SK-N-SH treated with all-trans-retinoic acid at 6 μM for 48 hours (cell line): ENCODE results near the gene DPP10.

Source experiments
- CREB5 ChIP-seq: fragments of 250-450 bp; sonication (Bioruptor Pico); IDR thresholded peaks from 2 replicates; pipeline ENCODE4 v1.5.1; 2020; ENCODE audit warnings: low read depth, mild to moderate bottlenecking, moderate library complexity
- TCF4 ChIP-seq: fragments of 250-450 bp; sonication (Bioruptor Pico); IDR thresholded peaks from 2 replicates; pipeline ENCODE4 v1.8.0; 2021; ENCODE audit warnings: mild to moderate bottlenecking, moderate library complexity, borderline replicate concordance
- TSHZ2 ChIP-seq: fragments of 250-450 bp; sonication (Bioruptor Pico); IDR thresholded peaks from 2 replicates; pipeline ENCODE4 v1.5.0; 2020; ENCODE audit warnings: mild to moderate bottlenecking, moderate library complexity
- ZFP3 ChIP-seq: fragments of 250-450 bp; sonication (Bioruptor Pico); IDR thresholded peaks from 2 replicates; pipeline ENCODE4 v1.5.0; 2020; ENCODE audit warnings: mild to moderate bottlenecking, moderate library complexity
- ZFP30 ChIP-seq: fragments of 450-650 bp; formaldehyde crosslinking; IDR thresholded peaks from 2 replicates; pipeline ENCODE4 v1.5.0; 2022; ENCODE audit warnings: mild to moderate bottlenecking, moderate library complexity

- TF ChIP-seq ZFP3 = no peak
- no peak for TF ChIP-seq CREB5 (CRISPR knock-in tag)
- TF ChIP-seq TSHZ2 (CRISPR knock-in tag) = no peak
- TF ChIP-seq ZFP30 (CRISPR knock-in tag) = no peak
- no peak for TF ChIP-seq TCF4 (CRISPR knock-in tag)
These were observed 22.7 kb downstream of the DPP10 start for GRCh38 chr2:114464961-114465706.
